HG03342 (cell line): ENCODE data around the gene ATP1A2.

ENCODE experiments used
- ATAC-seq: cut with Tn5 transposase; IDR thresholded peaks from one replicate; pipeline ENCODE4 v1.9.1; 2021; ENCODE audit warnings: mild to moderate bottlenecking, moderate library complexity; ENCODE audit not compliant: unreplicated experiment

ATP1A2 gene

GRCh38 chr1:160084771-160085321 is 30.7 kb upstream of the ATP1A2 start:
- no peak for ATAC-seq

- no peak for ATAC-seq
These were observed 29.7 kb upstream of the ATP1A2 start for GRCh38 chr1:160085686-160086455.

- no peak for ATAC-seq
These were observed 29.1 kb upstream of the ATP1A2 start for GRCh38 chr1:160086456-160086892.

DNA sequence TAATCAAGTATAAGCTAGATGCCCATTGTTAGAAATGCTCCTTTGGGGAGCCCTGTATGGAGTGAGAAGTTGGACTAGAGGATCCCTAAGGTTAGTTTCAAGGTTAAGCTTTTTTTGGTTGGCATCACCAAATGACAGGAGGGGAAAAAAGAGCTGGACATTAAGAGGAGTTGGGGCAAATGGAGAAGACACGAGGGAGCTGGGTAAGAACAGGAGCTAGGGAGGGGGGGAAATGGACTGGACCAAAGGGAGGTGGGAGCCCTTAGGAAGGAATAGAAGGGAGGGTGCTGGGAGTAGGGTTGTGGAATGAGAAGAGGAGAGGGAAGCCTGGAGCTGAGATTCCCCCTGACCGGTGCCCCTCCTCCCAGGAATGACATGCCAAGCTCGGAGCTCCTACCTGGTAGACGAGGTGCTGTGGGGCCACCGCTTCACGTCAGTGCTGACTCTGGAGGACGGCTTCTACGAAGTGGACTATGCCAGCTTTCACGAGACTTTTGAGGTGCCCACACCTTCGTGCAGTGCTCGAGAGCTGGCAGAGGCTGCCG is 28.4 kb upstream of the ATP1A2 start:
- no peak for ATAC-seq

DNA sequence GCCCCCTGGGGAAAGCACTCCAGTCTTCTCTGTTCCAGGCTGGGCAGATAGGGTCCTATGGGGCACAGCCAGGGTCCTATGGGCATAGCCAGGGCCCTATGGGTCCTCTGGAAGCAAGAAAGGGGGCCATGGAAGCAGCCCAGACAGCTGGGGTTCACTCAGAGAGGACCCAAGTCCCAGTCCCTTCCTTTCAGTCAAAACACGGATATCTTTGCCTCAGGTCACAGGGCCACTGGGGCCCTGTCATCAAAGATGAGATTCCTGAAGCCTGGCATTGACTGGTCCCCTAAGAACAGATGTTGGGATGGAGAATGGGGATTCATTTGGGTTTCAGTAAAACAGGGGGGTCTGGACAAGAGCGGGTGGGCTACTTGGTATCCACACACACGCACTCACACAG is 25.7 kb upstream of the ATP1A2 start:
- ATAC-seq: no peak

DNA sequence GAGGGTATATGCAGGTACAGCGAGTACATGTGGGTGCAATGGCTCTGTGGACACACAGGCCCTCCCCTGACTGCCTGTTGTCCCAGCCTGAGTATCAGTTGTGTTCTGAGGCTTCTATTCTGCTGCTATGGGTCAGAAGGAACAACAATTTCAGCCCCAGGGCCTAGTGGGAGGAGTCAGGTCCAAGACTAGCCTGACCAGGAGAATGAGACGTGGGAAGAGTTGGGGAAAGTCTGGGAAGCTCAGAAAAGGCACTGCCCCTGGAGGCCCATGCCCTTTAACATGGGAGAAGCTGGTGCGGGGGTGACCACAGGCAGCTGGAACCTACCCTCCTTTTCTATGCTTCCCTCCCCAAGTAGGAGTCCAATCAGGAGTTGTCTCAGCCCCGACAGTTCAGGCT is 24.8 kb upstream of the ATP1A2 start:
- no peak for ATAC-seq

GRCh38 chr1:160091666-160092223 is 23.8 kb upstream of the ATP1A2 start:
- no peak for ATAC-seq

DNA sequence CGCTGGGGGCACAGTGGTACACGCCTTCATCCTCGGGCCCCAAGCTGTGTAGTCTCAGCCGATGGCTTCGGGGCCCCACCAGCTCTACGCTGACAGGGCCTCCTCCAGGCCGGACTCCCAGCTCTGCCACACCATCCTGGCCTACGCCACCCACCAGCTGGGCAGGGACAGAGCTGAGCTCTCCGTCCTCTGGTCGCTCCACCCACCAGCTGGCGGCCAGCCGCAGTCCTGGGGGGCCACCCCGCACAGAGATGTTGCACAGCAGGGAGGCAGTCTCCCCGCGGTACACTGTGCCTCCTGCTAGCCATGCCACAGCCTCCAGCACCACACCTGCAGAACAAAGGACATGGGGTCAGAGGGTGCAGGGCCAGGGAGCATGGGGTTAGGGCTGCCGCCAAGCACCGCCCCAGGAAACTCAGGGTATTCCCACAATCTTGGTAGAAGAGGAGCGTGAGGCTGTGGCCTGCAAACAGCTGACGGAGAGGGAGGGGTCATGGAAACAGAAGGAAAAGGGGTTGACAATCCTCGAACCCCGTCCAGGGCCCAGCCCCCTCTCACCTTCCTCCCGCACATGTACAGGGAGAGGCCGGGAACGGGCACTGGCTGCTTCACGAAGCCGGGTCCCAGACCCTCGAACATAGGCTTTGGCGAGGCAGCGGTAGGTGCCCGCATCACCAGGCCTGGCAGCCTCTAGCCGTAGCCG is 23.0 kb upstream of the ATP1A2 start:
- no peak for ATAC-seq

DNA sequence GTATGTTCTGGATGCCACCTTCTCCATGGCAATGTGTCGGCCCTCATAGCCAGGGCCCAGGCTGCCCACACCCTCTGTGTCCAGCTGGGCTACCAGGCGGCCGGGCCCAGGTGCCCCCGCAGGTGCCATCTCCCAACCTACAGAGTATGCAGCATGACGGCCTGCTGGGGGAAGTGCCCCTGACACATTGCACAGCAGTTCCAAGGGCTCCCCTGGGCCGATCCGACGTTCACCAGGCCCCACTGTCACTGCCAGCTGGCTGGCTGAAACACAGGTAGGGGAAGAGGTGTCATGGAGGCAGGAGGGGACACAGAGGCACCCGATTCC is 22.5 kb upstream of the ATP1A2 start:
- ATAC-seq: no peak

- no peak for ATAC-seq
These were observed 21.8 kb upstream of the ATP1A2 start for GRCh38 chr1:160093624-160094290.

DNA sequence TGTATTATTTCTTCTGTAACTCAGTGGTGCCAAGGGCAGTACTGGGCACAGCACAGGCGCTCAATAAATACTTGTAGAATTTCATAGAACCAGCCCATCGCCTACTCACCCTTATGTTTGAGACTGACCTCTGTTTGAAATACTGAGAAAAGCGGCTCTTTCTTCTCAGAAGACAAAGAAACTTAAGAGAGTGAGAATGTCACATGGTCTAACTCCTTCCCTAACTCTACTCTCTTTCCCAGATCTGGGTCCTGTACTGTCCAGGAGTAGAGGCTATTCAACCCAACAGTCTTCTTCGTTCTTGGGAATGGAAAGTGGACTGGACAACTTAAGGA is 21.3 kb upstream of the ATP1A2 start:
- ATAC-seq: no peak

GRCh38 chr1:160094806-160095205 is 20.8 kb upstream of the ATP1A2 start:
- no peak for ATAC-seq

DNA sequence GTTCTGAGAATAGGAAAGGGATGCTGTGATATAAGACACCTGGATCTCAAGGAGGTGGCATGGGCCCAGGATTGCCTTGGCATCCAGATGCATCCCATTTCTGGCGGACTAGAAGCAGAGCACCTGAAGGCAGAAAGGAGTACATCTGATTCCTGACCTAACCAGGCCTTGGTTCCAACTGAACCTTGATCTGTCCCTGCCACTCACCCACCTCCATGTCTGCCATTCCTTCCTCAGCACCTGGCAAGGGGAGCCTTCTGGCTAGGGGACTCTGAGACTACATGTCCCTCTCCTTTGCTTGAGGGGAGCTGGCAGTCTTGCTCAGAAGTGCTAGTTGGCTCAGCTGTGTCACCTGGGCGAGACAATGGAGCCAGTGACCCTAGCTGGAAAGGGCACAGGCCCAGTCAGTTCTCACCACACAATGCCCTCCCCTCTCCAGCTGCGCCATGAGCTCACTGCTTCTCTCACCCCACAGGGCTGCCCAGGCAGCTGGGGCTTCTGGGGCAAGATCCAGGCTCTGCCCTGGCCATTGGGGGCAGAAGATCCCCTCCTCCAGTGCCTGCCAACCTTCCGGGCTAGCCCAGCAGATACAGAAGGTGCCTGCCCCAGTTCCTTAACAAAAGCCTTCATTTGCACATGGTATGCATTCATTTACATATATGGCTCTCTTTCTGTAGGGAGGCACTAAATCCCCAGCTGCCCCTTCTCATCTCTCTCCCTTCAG is 20.0 kb upstream of the ATP1A2 start:
- no peak for ATAC-seq

- no peak for ATAC-seq
These were observed 19.1 kb upstream of the ATP1A2 start for GRCh38 chr1:160096274-160097116.

- no peak for ATAC-seq
These were observed 18.2 kb upstream of the ATP1A2 start for GRCh38 chr1:160097151-160097910.

DNA sequence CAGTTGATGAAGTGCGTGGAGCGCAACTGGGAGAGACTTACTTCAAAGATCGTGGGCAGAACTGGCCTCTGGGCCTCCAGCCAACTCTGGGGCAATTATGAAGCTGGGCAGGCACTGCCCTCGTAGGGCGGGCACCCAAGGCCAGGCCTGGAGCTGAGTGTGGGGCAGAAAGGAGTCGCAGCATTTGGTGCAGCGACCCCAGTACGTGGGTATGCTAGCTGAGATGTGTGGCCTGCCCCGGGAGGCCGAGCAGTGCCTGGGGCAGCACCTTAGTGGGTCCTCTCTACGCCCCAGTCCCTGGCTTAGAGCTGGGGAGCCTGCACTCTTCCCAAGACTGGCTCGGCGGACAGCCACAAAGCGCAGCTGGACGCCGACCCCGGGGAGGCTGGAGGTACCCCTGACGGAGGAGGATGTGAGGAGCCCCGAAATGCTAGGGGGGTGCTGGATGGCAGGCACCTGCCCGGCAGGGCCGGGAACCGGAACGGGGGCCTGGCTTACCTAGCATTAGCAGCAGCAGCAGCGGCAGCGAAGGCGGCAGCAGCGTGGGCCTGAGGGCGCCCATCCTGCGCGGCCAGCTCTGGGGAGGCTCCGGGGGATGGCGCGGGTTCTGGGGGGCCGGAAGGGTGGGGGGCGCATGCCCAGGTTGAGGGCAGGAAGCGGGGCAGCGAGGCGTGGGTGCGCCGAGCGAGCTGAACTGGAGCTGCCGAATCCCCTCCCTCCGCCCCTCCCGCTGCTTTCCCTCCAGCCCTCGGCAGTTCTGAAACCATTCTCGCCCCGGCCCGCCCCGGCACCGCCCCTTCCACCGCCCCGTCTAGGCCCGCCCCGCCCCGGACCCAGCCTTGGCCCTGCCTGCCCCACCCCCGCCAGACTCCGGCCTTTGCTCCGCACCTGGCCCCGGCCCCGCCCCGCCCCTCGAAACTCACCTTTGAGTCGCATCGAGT is 17.4 kb upstream of the ATP1A2 start, which contains the start of gene IGSF8:
Gene IGSF8 (minus strand): TSS at position 709 of the 941 bp plus-strand sequence. CDS start 147 bp downstream, at position 562.
- peak; percentile 41 for ATAC-seq

- peak; percentile 84 for ATAC-seq
These were observed 16.6 kb upstream of the ATP1A2 start for GRCh38 chr1:160098852-160099561.
